Measurements from ENCODE around the gene CALHM6.

- TF ChIP-seq CTCF (IDR thresholded peaks at IDR 0.05) (no peak), EZH2phosphoT487 (IDR thresholded peaks at IDR 0.05) (no peak)
These were observed 10.4 kb downstream of the CALHM6 start for GRCh38 chr6:116471531-116471930.
